Rectal smooth muscle tissue (tissue), 1 donor: ENCODE data around the gene MEPE.

Source experiments
- H3K27ac ChIP-seq: one replicate; pipeline ENCODE4 v1.7.0; 2013; ENCODE audit warnings: low read depth, low read length, inconsistent platforms
- H3K27me3 ChIP-seq: one replicate; pipeline ENCODE4 v1.7.0; 2013; ENCODE audit warnings: low read length; ENCODE audit not compliant: control insufficient read depth, insufficient read depth
- H3K36me3 ChIP-seq: one replicate; pipeline ENCODE4 v1.7.0; 2013; ENCODE audit warnings: low read length; ENCODE audit not compliant: control insufficient read depth, insufficient read depth
- H3K4me1 ChIP-seq: one replicate; pipeline ENCODE4 v1.7.0; 2013; ENCODE audit warnings: low read length; ENCODE audit not compliant: control insufficient read depth, insufficient read depth
- H3K4me3 ChIP-seq: one replicate; pipeline ENCODE4 v1.7.0; 2013; ENCODE audit warnings: low read length
- H3K9ac ChIP-seq: one replicate; pipeline ENCODE4 v1.7.0; 2013; ENCODE audit warnings: low read length

MEPE gene

GRCh38 chr4:87848622-87849351, 16.0 kb downstream of the MEPE start:
- peak overlapping the region; percentile 36 for H3K4me3 ChIP-seq
- no peaks in the 10 kb centered on the region for H3K4me1 ChIP-seq
- H3K36me3 ChIP-seq: no peaks in the 10 kb centered on the region
- H3K27ac ChIP-seq: no peak overlapping the region
- H3K9ac ChIP-seq: no peak overlapping the region
- no peaks in the 10 kb centered on the region for H3K27me3 ChIP-seq

- Histone ChIP-seq H3K36me3 (no peaks in the 10 kb centered on the region), H3K4me1 (no peaks in the 10 kb centered on the region), H3K4me3 (no peak overlapping the region), H3K27me3 (no peaks in the 10 kb centered on the region), H3K9ac (no peak overlapping the region), H3K27ac (no peak overlapping the region)
These were observed 16.8 kb downstream of the MEPE start for GRCh38 chr4:87849612-87850011.

- Histone ChIP-seq H3K27me3 (no peaks in the 10 kb centered on the region), H3K4me1 (no peaks in the 10 kb centered on the region), H3K36me3 (no peaks in the 10 kb centered on the region), H3K9ac (no peak overlapping the region), H3K27ac (no peak overlapping the region), H3K4me3 (no peak overlapping the region)
These were observed 18.6 kb downstream of the MEPE start for GRCh38 chr4:87851332-87851731.

- Histone ChIP-seq H3K4me3 (no peak overlapping the region), H3K9ac (no peak overlapping the region), H3K4me1 (no peaks in the 10 kb centered on the region), H3K36me3 (no peaks in the 10 kb centered on the region), H3K27ac (no peak overlapping the region), H3K27me3 (no peaks in the 10 kb centered on the region)
These were observed 19.2 kb downstream of the MEPE start for GRCh38 chr4:87851953-87852352.

- Histone ChIP-seq H3K4me1 (no peaks in the 10 kb centered on the region), H3K27ac (no peak overlapping the region), H3K9ac (no peak overlapping the region), H3K36me3 (no peaks in the 10 kb centered on the region), H3K27me3 (no peaks in the 10 kb centered on the region), H3K4me3 (no peak overlapping the region)
These were observed 20.3 kb downstream of the MEPE start for GRCh38 chr4:87853108-87853507.

- no peaks in the 10 kb centered on the region for H3K27me3 ChIP-seq
- no peak overlapping the region for H3K9ac ChIP-seq
- H3K27ac ChIP-seq: no peak overlapping the region
- no peak overlapping the region for H3K4me3 ChIP-seq
- H3K36me3 ChIP-seq: no peaks in the 10 kb centered on the region
- H3K4me1 ChIP-seq: no peaks in the 10 kb centered on the region
These were observed 21.1 kb downstream of the MEPE start for GRCh38 chr4:87853891-87854290.

GRCh38 chr4:87855559-87855958, 22.8 kb downstream of the MEPE start:
- H3K27me3 ChIP-seq: no peaks in the 10 kb centered on the region
- no peak overlapping the region for H3K9ac ChIP-seq
- H3K36me3 ChIP-seq: no peaks in the 10 kb centered on the region
- no peaks in the 10 kb centered on the region for H3K4me1 ChIP-seq
- H3K27ac ChIP-seq: no peak overlapping the region
- no peak overlapping the region for H3K4me3 ChIP-seq

GRCh38 chr4:87856816-87857215, 24.0 kb downstream of the MEPE start:
- Histone ChIP-seq H3K27me3 (no peaks in the 10 kb centered on the region), H3K9ac (no peak overlapping the region), H3K36me3 (no peaks in the 10 kb centered on the region), H3K27ac (no peak overlapping the region), H3K4me3 (no peak overlapping the region), H3K4me1 (no peaks in the 10 kb centered on the region)

GRCh38 chr4:87857789-87858188, 25.0 kb downstream of the MEPE start:
- H3K27me3 ChIP-seq: no peaks in the 10 kb centered on the region

GRCh38 chr4:87862236-87862635, 29.5 kb downstream of the MEPE start:
- H3K36me3 ChIP-seq: no peaks in the 10 kb centered on the region
- H3K9ac ChIP-seq: no peak overlapping the region
- no peak overlapping the region for H3K4me3 ChIP-seq
- H3K4me1 ChIP-seq: no peaks in the 10 kb centered on the region
- no peak overlapping the region for H3K27ac ChIP-seq
- no peaks in the 10 kb centered on the region for H3K27me3 ChIP-seq

More at GRCh38 chr4:87857789-87858188, 25.0 kb downstream of the MEPE start:
- Histone ChIP-seq H3K27ac (no peak overlapping the region), H3K4me3 (no peak overlapping the region), H3K9ac (no peak overlapping the region), H3K36me3 (no peaks in the 10 kb centered on the region), H3K4me1 (no peaks in the 10 kb centered on the region)

GRCh38 chr4:87863486-87863885, 30.7 kb downstream of the MEPE start:
- Histone ChIP-seq H3K36me3 (no peaks in the 10 kb centered on the region), H3K27ac (no peak overlapping the region), H3K4me1 (no peaks in the 10 kb centered on the region), H3K27me3 (no peaks in the 10 kb centered on the region), H3K4me3 (no peak overlapping the region), H3K9ac (no peak overlapping the region)

GRCh38 chr4:87864321-87864720, 31.6 kb downstream of the MEPE start:
- no peak overlapping the region for H3K4me3 ChIP-seq
- H3K27ac ChIP-seq: no peak overlapping the region
- no peaks in the 10 kb centered on the region for H3K4me1 ChIP-seq
- no peaks in the 10 kb centered on the region for H3K27me3 ChIP-seq
- no peak overlapping the region for H3K9ac ChIP-seq
- H3K36me3 ChIP-seq: no peaks in the 10 kb centered on the region

- H3K4me3 ChIP-seq: no peak overlapping the region
- H3K4me1 ChIP-seq: no peaks in the 10 kb centered on the region
- no peak overlapping the region for H3K27ac ChIP-seq
- no peaks in the 10 kb centered on the region for H3K27me3 ChIP-seq
- no peaks in the 10 kb centered on the region for H3K36me3 ChIP-seq
- H3K9ac ChIP-seq: no peak overlapping the region
These were observed 32.5 kb downstream of the MEPE start for GRCh38 chr4:87865288-87865687.
